WI38 (cell line): ENCODE data around the gene LRRC8E.

Experiments
- H3K4me3 ChIP-seq: 2 replicates; pipeline ENCODE4 v1.5.1; 2011; ENCODE audit warnings: low read depth, mild to moderate bottlenecking, control low read depth, low read length
- TF ChIP-seq, protein P1 (sequence below): IDR thresholded peaks from 2 replicates; pipeline ENCODE4 v1.5.1; 2012; ENCODE audit warnings: low read depth, mild to moderate bottlenecking, control low read depth, low read length

Gene LRRC8E

DNA sequence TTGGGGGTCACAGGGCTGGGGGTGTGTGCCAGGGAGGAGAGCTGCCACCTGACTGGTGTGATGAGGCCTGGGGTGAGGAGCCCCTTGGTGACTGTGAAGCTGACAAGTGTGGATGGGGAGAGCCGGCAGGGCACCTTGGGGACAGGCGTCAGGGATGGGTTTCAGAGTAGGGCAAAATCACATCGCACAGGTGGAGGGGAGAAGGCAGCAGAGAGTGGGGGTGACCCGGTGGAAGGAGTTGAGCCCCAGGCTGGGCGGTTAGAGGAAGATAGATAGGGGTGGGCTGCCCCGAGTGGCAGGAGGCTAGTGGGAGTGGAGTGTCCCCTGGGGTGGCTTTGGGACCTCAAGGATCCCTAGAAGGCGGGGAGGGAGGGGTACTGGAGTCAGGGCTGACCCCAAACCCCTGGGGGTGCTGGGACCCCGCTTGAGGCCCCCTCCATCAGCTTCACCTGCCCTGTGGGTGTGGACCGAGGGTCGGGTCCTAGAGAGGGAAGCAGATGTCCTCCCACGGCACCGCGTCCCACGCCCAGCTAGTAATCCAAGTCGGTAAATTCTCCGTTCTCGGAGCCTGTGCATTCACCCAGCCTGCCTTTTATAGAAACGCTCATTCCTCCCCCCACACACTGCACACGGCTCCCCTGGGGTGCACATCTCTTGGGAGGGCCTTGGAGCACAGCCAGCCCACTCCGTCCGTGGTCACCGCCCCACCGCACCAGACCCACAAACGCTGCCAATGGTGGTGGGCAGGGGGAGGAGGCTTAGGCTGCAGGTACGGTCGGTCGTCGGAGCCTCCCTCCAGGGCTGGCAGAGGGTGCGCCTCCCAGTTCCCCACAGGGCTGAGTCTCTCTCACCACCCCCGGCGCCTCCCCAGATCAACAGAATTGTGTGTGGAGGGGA lies 35.2 kb downstream of the LRRC8E start:
- TF ChIP-seq, protein P1, sequence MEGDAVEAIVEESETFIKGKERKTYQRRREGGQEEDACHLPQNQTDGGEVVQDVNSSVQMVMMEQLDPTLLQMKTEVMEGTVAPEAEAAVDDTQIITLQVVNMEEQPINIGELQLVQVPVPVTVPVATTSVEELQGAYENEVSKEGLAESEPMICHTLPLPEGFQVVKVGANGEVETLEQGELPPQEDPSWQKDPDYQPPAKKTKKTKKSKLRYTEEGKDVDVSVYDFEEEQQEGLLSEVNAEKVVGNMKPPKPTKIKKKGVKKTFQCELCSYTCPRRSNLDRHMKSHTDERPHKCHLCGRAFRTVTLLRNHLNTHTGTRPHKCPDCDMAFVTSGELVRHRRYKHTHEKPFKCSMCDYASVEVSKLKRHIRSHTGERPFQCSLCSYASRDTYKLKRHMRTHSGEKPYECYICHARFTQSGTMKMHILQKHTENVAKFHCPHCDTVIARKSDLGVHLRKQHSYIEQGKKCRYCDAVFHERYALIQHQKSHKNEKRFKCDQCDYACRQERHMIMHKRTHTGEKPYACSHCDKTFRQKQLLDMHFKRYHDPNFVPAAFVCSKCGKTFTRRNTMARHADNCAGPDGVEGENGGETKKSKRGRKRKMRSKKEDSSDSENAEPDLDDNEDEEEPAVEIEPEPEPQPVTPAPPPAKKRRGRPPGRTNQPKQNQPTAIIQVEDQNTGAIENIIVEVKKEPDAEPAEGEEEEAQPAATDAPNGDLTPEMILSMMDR: no peak
- H3K4me3 ChIP-seq: no peak overlapping the region

GRCh38 chr19:7924241-7924640 lies 35.9 kb downstream of the LRRC8E start:
- TF ChIP-seq, protein P1: no peak

DNA sequence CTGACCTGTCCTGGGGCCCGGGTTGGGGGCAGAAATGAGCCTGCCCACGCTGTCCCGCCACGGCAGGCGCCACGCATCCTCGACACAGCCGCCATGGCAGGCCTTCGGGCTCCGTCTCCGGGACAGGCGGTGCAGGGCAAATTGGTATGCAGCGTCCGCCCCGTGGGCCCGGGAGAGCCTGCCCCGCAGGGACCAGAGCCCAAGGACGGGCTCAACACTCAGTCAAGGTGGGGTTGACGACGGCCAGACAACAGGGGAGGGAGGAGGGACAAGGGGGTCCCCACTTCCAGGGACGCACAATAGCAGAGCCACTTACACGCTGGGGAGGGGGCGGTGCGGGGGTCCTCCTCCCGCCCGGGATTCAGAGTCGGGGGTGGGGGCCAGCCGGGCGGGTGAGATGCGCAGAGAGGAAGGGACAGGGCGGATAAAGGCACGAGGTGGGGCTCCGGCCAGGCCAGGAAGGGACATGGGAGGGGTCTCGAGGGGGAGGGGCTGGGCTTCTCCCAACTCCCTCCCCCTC lies 36.4 kb downstream of the LRRC8E start:
- H3K4me3 ChIP-seq: no peak overlapping the region; the same call in 1 of the 2 replicates
- TF ChIP-seq, protein P1: no peak

More at GRCh38 chr19:7924241-7924640, 35.9 kb downstream of the LRRC8E start:
- no peak overlapping the region for H3K4me3 ChIP-seq

GRCh38 chr19:7925171-7925851 lies 37.0 kb downstream of the LRRC8E start:
- TF ChIP-seq, protein P1: peak; percentile 76
- H3K4me3 ChIP-seq: peak overlapping the region; percentile 46

DNA sequence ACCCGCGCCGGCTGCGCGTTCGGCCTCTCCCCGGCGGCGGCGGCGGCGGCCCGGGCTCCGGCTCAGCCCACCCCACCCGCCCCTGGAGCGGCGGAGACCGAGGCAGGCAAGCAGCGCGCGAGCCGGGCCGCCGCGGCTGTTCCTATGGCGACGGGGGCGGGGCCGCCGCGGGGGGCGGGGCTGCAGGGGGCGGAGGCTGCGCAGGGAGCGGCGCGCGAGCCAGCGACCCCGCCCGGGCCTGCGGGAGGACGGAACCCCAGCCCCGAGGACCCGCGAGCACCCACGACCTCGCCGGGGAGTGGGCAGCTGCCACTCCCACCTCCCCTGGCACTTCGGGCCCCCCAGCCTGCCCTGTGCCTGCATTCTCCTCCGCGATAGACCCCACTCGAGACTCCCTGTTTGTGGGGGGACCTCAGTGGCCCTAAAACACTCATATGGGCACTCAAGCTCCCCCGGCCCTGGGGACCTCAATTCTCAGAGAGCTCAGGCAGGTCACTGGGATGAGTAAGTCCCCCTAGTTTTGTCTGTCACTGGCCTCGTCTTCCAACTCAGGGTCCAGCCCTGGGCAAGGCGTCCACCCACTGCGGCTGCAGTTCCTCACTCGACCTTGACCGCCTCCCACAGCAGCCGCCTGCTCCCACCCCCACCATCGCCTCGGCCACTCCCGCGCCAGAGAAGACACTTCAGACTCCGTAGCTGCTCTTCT lies 37.9 kb downstream of the LRRC8E start, which contains the start of gene CTXN1:
Gene CTXN1 (minus strand): TSS at position 115 of the 706 bp plus-strand sequence. CDS start 597 bp downstream, outside the sequence.
- peak within 1 kb of the TSS; percentile 52 for H3K4me3 ChIP-seq
- TF ChIP-seq, protein P1: 0 out of 2 replicates have a peak, but pooled peaks have one; percentile 5

GRCh38 chr19:7926727-7927604 lies 38.7 kb downstream of the LRRC8E start:
- TF ChIP-seq, protein P1: no peak
- H3K4me3 ChIP-seq: no peak overlapping the region
